ENCODE results near the gene CELSR3. TPM values are rescaled to one million over a fixed set of nuclear protein-coding genes. Genes with fewer than 3 reads are reported as not detected.

Gene CELSR3
- total RNA-seq, 2 experiments from 2014 or later: 23.6 to 24.4 TPM

DNA sequence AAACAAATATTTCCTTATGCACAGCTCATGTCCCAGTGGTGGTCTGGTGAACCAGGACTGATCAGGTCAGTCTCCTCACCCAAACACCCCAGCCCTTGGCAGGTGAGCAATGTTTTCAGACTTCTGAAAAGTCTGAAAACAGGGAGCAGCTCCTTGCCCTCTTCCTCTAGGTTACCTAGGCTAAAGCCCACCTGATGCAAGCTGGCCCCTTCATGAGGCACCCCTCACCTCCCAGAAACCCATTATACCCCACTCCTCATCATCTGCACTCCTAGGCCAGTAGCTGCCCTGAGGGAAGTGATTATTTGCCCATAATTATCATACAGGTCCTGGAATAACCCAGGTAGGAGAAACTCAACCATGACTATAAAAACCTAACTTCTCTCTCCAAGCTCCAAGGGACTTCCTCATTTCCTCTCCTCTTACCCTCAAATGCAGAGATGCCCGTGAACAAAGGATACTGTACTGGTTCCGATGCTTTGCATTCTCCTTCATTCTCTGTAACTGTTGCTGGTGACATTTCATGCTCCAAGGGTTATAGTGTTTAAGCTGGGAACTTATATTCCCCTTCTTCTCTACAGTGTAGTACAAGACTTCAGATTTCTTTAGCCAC, 28.3 kb upstream of the CELSR3 start:
- ChIA-PET CTCF (interaction anchor here (0.7 kb wide), 1 partner anchor 127 kb away, joined by 3 read pairs; no protein-coding TSS in a partner anchor), POLR2A (interaction anchor here (0.6 to 0.7 kb wide), 2 partner anchors 10 to 602 kb away, joined by 3 to 11 read pairs; no protein-coding TSS in a partner anchor)

DNA sequence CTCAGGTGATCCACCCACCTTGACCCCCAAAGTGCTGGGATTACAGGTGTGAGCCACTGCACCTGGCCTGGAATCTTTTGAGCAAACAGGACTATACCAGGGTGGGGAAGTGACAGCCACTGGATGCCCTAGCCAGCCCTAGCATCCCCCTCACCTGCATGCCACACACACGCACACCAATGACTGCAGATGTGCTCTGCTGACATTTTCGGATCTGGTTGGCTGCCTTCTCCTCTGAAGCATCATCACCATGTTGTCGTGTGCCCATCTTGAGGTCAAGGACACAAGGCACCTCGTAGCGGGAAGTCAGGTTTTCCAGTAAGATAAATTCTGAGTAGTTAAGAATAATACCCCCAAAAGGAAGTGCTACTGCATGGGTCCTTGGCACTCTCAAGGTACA, 26.7 kb upstream of the CELSR3 start:
- CTCF ChIA-PET: interaction anchor here (0.6 kb wide), 1 partner anchor 618 kb away, joined by 3 read pairs; no protein-coding TSS in a partner anchor

DNA sequence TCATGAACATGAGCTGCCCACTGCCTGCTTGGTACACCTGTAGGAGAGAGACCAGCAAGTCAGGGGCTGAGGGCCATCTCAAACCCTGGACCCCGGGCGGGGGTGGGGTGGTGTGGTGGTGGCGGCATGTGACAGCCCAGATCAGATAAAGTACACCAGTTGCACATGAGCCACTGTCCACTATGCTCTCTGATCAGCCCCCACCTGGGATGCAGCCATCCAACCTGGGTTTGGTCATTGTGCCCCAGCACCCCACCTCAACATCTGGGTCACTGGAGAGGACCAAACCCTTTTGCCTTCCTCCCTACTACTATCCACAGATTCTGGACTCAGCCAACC, 26.0 kb upstream of the CELSR3 start:
- ChIA-PET POLR2A (interaction anchor here (0.6 kb wide), 1 partner anchor 32 kb away, joined by 3 read pairs; no protein-coding TSS in a partner anchor), CTCF (interaction anchor here (0.6 to 1.1 kb wide), 3 partner anchors 15 to 144 kb away, joined by 3 read pairs; partner anchors contain the start of gene CELSR3)

More for the DNA sequence above, 26.7 kb upstream of the CELSR3 start:
- POLR2A ChIA-PET: no interaction called here

DNA sequence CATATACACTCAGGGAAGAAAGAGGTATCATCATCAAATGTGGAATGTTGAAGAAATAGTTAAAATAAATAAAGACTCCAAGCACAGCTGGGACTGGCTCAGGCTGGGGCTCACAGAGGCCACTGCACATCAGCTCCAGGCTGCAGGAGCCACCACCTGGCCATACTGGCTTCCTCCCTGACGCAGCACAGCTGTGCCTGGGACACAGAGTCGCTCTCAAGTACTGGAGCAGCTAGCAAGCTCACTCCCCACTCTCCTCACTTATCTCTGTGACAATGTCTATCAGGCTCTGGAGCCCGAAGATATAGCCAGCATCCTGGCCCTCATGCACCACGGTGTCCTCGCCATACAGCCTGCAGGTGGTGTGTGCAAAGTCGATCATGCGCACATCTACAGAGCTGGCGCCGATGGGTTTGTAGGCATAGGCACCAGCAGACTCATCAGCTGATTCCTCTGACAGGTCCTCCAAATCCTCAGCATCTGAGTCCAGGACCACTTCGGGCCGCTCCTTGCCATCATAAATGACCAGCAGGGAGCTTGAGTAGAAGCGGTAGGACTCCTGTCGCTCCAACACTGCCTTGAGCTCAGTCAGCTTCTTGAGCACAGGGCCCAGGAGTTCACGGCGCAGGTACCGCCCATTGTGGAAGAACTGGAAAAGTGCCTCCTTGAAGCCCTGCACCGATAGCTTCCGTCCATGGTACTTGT, 25.5 kb upstream of the CELSR3 start:
- CTCF ChIA-PET: interaction anchor here (1.0 to 1.1 kb wide), 2 partner anchors 25 to 145 kb away, joined by 3 read pairs; partner anchors contain the start of gene CELSR3
- POLR2A ChIA-PET: interaction anchor here (0.5 to 0.6 kb wide), 2 partner anchors 32 to 359 kb away, joined by 3 to 4 read pairs; no protein-coding TSS in a partner anchor

DNA sequence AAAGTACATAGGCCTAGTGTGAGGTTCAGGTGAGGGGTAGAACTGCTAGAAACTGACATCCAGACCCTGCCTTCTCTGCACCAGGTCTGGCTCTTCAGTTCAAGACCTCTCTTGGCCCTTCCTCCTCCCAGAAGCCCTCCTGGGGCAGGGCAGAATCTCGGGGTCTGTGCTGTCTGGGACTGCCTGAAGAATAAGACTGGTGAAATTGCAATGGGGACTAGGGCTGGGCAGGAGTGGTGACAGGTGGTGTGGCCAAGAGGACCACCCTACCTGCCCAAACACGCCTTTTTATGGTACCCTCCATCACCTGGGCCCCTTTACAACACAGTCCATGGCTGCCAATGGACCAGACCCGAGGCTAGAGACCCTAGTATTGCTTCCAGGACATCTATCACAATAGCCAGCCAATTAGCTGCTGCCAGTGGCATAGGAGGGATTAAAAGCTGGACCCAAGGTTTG, 24.6 kb upstream of the CELSR3 start:
- POLR2A ChIA-PET: interaction anchor here (0.5 kb wide), 1 partner anchor 360 kb away, joined by 4 read pairs; no protein-coding TSS in a partner anchor
- CTCF ChIA-PET: interaction anchor here (1.3 to 2.0 kb wide), 3 partner anchors 29 to 57 kb away, joined by 3 to 7 read pairs (median 5); no protein-coding TSS in a partner anchor

DNA sequence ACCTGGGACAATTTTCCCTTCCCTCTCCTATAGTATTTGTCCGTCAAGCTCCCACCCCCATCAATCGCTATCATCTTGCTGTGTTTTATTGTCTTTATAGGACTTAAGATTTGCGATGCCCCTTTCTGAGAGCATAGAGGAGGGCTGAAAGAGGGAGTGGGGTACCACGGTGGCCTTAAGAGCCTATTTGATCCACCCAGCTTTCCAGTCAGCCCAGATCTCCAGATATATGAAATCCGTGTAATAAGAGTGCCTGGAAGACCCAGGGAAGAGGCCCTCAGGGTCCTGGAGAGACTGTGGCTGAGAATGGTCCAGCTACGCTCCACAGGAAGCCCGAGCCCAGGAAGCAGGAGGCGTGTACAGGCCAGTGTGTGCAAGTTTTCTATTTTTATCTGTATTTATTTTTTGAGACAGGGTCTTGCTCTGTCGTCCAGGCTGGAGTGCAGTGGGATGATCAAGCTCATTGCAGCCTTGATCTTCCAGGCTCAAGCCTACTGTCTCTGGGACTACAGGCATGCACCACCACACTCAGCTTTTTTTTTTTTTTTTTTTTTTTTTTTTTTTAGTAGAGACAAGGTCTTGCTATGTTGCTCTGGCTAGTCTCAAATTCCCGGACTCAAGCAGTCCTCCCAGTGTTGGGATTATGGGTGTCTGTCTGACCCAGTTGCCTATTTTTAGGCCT, 24.0 kb upstream of the CELSR3 start:
- CTCF ChIA-PET: interaction anchor here (0.6 to 2.0 kb wide), 8 partner anchors 11 to 1089 kb away, joined by 3 to 7 read pairs (median 3); partner anchors contain the start of genes IMPDH2 and SLC26A6
- POLR2A ChIA-PET: interaction anchor here (0.7 kb wide), 1 partner anchor 9 kb away, joined by 3 read pairs; no protein-coding TSS in a partner anchor

DNA sequence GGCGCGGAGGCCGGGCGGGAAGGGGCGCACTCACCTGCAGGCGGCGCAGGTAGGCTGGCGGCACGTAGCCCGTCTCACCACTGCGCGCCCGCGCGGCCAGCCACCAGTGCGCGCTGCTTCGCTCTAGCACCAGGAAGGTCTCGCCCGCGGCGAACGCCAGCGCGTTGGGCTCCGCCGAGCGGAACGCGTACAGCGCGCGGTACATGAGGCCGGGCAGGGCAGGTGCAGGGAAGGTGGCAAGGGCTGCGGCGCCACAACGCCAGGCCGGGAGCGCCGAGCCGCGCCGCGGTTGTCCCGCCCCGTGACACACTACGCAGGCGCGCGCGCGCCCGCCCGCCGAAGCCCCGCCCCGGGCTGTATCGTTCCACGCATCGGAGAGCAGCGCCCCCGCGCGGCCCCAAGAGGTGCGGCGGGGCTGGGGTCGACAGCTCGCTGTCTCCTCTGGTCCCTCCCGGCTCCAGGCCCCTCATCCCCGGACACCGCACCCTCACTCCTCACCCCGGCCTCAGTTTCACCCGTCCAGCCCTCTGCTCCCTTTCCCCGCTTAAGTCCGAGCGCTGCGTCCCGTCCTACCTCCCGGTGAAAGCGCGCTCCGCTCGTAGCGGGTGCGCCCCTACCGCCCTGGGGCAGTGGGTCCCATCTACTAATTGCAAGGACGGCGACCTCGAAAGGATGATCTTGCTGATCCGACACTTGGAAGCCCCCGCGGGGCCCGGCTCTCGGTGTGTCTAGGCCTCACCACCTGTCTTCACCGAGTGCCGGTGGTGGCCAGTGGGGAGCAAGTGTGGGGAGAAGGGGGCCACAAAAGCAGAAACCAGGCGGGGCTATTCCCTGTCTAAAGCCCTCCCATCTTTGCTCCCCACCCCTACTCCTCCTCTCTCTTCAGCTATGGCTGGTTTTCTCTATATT, 23.2 kb upstream of the CELSR3 start, which contains the start of gene NCKIPSD:
Gene NCKIPSD, minus strand, starts transcription at position 313 of the 909 bp plus-strand sequence. Its CDS starts 108 bp downstream, at position 205.
- ChIA-PET POLR2A (interaction anchor here (0.6 to 1.0 kb wide), 4 partner anchors 9 to 385 kb away, joined by 3 read pairs; partner anchors contain the start of genes NME6 and SLC26A6), CTCF (interaction anchor here (0.6 to 2.0 kb wide), 13 partner anchors 10 to 344 kb away, joined by 3 to 8 read pairs (median 3); partner anchors contain the start of genes CELSR3, IMPDH2 and SLC26A6)

DNA sequence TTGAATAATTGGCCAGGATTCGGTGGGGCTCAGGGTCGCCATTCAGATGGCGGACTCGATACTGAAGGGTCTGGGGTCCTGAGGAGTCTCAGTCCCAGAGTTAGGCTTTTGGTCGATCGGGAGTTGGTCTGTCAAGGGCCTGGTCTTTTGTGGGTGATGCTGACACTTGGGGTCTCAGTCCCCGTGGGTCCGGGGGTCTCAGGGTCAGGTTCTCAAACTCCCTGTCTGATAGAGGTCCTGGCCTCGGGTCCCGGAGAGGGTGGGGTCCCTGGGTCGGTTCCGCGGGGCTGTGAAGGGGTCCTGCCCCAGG, 22.6 kb upstream of the CELSR3 start:
- ChIA-PET POLR2A (interaction anchor here (1.0 kb wide), 2 partner anchors 50 to 384 kb away, joined by 3 read pairs; partner anchors contain the start of genes NME6 and SLC26A6), CTCF (interaction anchor here (0.8 to 2.0 kb wide), 11 partner anchors 10 to 344 kb away, joined by 3 to 8 read pairs (median 4); partner anchors contain the start of genes CELSR3, IMPDH2 and SLC26A6)

DNA sequence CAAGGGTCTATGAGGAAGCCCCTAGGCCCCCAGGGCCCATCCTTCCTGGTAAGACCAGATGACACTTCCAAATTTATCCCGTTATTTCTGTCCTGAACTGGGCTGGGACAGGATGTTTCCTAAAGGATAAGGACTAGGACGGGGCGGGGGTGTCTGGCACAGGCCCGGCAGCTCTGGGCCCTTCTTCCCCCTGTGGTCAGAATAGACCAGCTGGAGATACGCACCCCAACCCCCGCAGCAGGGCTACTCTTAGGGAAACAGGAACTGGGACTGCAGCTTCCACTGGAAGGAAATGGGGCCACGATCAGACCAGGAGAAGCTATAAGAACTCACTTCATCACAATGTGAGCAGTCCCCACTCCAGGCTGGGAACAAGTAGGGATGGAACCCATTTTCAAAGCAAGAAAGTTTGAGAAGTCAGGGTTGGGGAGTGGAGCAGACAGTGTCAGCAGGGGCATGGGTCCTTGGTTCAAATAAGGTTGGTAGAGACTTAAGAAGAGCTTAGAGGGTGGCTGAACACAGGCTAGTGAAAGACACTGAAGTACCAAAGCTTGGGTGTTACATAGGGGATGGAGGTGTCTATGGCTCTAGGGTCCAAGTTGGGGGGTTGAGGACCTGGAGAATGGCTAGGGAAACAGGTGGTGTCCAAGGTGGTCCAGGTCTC, 21.9 kb upstream of the CELSR3 start:
- POLR2A ChIA-PET: no interaction called here

DNA sequence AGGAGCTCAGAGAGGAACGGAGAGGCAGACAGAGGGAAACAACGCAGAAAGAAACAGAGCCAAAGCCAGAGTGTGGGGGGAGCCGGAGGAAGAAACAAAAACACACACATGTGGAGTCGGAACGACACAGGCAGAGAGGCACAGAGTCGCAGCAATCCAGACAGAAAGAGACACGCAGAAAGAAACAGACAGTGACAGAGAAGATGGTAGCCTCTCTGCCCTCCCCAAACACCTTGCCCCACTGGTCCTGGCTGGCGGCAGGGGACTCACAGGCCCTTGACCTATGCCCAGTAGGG, 21.3 kb upstream of the CELSR3 start:
- CTCF ChIA-PET: interaction anchor here (0.7 to 1.5 kb wide), 6 partner anchors 9 to 608 kb away, joined by 3 to 6 read pairs (median 3); no protein-coding TSS in a partner anchor
- POLR2A ChIA-PET: interaction anchor here (0.7 kb wide), 1 partner anchor 248 kb away, joined by 3 read pairs; no protein-coding TSS in a partner anchor

More for the DNA sequence above, 21.9 kb upstream of the CELSR3 start:
- CTCF ChIA-PET: interaction anchor here (0.7 to 1.5 kb wide), 7 partner anchors 9 to 608 kb away, joined by 3 to 6 read pairs (median 3); partner anchors contain the start of gene SLC26A6

DNA sequence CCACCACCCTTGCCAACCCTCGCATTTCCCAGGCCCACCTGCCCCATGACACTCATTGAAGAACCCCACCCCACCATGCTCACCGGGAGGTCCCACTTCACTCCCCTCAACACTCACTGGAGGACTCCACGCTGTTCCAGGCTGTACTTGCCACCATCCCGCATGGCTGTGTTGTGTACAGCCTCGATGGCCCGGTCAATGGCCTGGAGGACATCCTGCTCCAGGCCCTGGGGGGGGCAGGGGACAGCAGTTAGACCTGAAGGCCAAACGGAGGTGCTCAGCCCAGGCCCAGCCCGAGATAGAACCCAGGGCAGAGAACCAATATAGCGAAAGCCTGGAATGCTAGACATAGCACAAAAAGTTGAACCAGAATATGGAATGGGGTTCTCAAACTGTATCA, 20.1 kb upstream of the CELSR3 start:
- POLR2A ChIA-PET: no interaction called here

DNA sequence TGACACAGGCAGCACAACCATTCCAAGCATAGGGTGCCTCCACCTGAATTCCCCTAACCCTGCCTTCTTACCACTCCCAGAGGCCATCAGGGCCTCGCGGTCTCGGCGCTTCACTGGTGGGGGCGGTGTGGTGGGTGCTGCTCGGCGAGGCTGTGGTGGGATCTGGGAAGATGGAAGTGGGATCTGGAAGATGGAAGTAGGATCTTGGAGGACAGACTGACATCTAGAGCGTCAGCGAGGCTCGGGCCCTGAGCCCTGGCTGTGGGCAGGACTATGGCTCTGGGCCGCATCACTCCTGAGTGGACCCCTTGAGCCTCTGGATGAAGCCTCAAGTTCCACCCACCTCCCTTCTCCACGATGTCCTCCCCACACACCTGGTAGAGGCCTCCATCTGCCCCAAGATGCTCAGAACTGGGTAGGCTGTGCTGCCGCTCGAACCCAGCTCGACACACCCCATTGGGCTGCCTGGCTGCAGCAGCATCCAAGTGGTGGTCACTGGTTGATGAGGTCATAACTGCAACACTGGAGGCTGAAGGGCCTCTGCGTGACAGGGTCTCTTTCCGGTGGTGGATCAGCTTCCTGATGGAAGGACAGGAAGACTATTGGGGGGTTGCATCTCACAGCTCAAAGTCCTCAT, 19.4 kb upstream of the CELSR3 start:
- CTCF ChIA-PET: interaction anchor here (0.7 to 2.4 kb wide), 2 partner anchors 18 to 20 kb away, joined by 3 to 5 read pairs; no protein-coding TSS in a partner anchor

More for the DNA sequence above, 20.1 kb upstream of the CELSR3 start:
- CTCF ChIA-PET: interaction anchor here (1.4 kb wide), 1 partner anchor 26 kb away, joined by 5 read pairs; no protein-coding TSS in a partner anchor

DNA sequence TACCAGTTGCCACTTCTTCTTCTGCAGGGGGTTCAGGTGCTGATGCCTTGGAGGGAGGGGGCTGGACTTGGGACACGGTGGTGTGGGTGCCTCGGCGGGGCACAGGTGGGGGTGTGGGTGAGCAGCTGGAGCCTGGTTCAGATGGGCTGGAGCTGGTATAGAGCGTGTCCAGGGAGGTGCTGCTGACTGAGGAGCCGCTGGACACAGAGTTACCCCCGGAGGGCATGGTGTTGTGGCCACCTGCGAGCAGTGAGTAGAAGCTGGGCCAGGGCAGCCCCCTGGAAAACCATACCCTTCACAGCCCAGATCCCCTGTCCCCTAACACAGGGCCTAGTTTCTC, 18.8 kb upstream of the CELSR3 start:
- ChIA-PET CTCF (interaction anchor here (0.7 to 2.4 kb wide), 2 partner anchors 17 to 20 kb away, joined by 3 to 5 read pairs; no protein-coding TSS in a partner anchor), POLR2A (no interaction called here)

More for the DNA sequence above, 19.4 kb upstream of the CELSR3 start:
- POLR2A ChIA-PET: no interaction called here

DNA sequence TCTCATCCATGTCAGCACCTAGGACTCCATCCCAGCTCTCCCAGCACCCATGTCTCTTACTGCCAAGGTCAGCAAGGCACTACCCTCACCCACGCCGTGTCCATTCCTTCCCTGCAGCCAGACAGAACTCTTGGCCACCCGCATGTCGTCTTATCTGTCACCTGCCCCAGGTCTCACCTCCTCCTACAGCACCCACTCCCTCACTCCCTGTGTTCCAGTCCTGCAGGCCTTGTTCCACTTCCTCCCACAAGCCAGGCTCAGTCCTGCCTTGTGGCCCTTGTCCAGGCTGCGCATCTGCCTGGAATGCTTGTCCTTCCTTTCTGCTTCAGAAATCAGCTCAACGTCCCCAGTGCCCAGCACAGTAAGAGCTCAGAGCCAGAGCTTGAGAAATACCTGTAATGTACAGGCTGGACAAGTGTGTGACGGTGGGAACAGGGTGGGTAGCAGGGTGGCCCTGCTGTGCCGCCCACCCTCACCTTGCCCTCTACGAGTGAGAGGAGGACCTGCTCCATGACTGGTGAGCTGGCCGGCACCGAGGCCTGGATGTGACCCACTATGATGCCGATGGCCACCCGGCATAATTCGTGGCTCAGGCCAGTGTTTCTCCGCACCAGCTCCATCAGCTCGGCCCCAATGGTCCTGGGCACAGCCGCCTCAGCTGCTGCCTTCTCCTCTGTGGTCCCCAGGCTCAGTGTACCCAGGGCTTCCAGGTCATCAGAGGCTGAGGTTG, 18.3 kb upstream of the CELSR3 start:
- POLR2A ChIA-PET: no interaction called here
- CTCF ChIA-PET: interaction anchor here (2.4 kb wide), 1 partner anchor 17 kb away, joined by 5 read pairs; no protein-coding TSS in a partner anchor

DNA sequence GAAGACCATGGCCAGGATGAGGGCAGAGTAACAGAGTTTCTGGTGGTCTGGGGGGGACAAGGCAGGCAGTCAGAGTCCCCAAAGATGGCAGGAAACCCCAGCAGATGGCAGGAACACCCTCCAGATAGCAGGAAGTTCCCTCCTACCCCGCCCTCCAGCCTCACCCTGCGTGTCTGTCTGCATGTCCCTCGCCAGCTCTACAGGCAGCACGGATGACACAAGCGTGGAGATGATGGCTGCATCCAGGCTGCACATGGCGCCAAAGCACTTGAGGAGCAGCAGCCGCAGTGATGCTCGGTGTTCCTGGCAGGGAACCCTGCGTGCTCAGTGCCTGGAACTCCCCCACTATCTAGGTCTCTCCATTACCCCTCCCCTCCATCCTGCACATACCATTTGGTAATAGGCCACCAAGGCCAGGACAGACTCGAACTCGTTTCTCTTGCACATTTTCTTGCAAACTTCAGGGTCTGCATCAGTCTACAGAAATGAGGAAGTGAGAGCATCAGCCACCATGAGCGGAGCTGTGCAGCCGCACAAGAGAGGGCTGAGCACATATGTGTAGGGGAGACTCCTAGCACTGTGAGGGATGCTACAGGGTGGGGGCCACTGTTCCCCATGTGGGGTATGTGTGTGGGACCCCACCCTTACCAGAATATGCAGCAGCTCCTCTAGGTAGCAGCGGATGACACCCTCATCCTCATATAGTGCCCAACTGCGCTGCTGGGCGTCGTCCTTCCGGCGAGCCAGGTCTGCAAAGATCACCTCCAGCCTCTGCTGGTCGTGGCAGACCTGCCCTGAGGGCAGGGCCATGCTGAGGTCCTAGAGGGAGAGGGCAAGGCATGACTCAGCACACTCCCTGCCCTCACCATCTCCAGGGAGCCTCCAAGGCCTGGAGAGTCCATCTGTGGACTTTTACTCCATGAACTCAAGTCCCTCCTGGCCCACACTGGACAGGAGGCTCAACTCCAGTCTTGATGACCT, 17.0 kb upstream of the CELSR3 start:
- POLR2A ChIA-PET: no interaction called here
- CTCF ChIA-PET: interaction anchor here (1.6 to 2.4 kb wide), 2 partner anchors 16 to 44 kb away, joined by 5 read pairs; partner anchors contain the start of gene SLC26A6

Data from activated CD8-positive, alpha-beta memory T cell treated with anti-CD3 and anti-CD28 coated beads for 36 hours (primary cell).